Uterus (tissue), 4 donors: ENCODE measurements around the gene ST6GALNAC3. TPM values are rescaled to one million over a fixed set of nuclear protein-coding genes. Genes with fewer than 3 reads are reported as not detected.

Experiments used
- DNase-seq, 2 donors: peaks; one replicate each; pipeline ENCODE4 v3.0.0-alpha.2; 2019 to 2020
- H3K27ac ChIP-seq, 2 donors: fragments of 200-600 bp; sonication (generic); 1 replicate in 1 of 2; 2 replicates in 1 of 2; pipeline ENCODE4 v1.5.1; 2016 to 2018
- H3K27me3 ChIP-seq, 2 donors: fragments of 200-600 bp; sonication (generic); one replicate each; pipeline ENCODE4 v1.5.1; 2018 to 2019; ENCODE audit warnings: control low read depth in 1 of 2
- H3K36me3 ChIP-seq, 2 donors: fragments of 200-600 bp; sonication (generic); one replicate each; pipeline ENCODE4 v1.5.1; 2019; ENCODE audit warnings: control low read depth in 1 of 2
- H3K4me1 ChIP-seq, 2 donors: fragments of 200-600 bp; sonication (generic); one replicate each; pipeline ENCODE4 v1.5.1; 2018 to 2019; ENCODE audit warnings: control low read depth in 1 of 2
- H3K4me3 ChIP-seq, 2 donors: fragments of 200-600 bp; sonication (generic); 1 replicate in 1 of 2; 2 replicates in 1 of 2; pipeline ENCODE4 v1.5.1; 2018 to 2019; ENCODE audit warnings: mild to moderate bottlenecking in 1 of 2
- H3K9me3 ChIP-seq, 2 donors: fragments of 200-600 bp; sonication (generic); one replicate each; pipeline ENCODE4 v1.5.1; 2019; ENCODE audit warnings: control low read depth in 1 of 2
- POLR2A ChIP-seq, 2 donors: fragments of 450-650 bp; IDR thresholded peaks; one replicate each; pipeline ENCODE4 v1.6.1; 2016; ENCODE audit warnings: antibody characterized with exemption in 2 of 2, mild to moderate bottlenecking in 1 of 2, moderate library complexity in 1 of 2
- intact Hi-C: fragments of 100-400 bp; cut with DNase I; formaldehyde crosslinking; loops from one replicate; pipeline ENCODE4 v1.15.1; 2023; ENCODE audit warnings: low total_unique reads
- total RNA-seq, 4 donors: library from RNA; depleted of rRNA in 3 of 4; stranded (reverse); fragments of >200 nt in 3 of 4; gene quantifications; one replicate each; pipeline versions ENCODE4 v1.1.0 to v1.2.4, GENCODE V29; 2014 to 2023
- TF ChIP-seq, protein P1 (sequence below), 4 experiments: fragments of 200-600 bp in 2 of 4; fragments of 450-650 bp in 2 of 4; sonication (generic) in 2 of 4; IDR thresholded peaks; one replicate each; pipeline ENCODE4 v1.5.1; 2016 to 2019; ENCODE audit warnings: antibody characterized with exemption in 4 of 4, mild to moderate bottlenecking in 2 of 4, moderate library complexity in 1 of 4
- donor health status: DM: yes; HTN: yes; CAD: no.

Gene ST6GALNAC3
- total RNA-seq, 4 donors from 2014 or later: 6.7 to 43.4 (median 21.1) TPM

DNA sequence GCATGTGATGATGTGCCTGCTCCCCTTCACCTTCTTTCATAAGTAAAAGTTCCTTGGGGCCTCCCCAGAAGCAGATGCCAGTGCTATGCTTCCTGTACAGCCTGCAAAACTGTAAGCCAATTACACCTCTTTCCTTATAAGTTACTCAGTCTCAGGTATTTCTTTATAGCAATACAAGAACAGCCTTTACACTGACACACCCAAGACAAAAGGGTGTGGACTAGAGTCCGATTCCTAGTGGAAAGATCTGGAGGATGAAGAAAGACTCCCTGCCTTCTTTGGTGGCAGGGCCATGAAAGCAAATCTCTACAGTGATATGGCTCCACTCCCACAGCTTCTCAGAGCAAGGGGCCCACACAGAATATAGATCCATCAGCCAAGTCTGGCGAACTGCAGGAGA lies 583.1 kb downstream of the ST6GALNAC3 start:
- no peak for DNase-seq
- Histone ChIP-seq H3K4me1 (no peaks in the 10 kb centered on the region), H3K4me3 (no peak overlapping the region), H3K36me3 (no peaks in the 10 kb centered on the region), H3K27ac (no peak overlapping the region), H3K9me3 (no peaks in the 10 kb centered on the region), H3K27me3 (no peaks in the 10 kb centered on the region)
- intact Hi-C loops: no loop called here
- TF ChIP-seq POLR2A (IDR thresholded peaks at IDR 0.05): no peak
- TF ChIP-seq, protein P1, sequence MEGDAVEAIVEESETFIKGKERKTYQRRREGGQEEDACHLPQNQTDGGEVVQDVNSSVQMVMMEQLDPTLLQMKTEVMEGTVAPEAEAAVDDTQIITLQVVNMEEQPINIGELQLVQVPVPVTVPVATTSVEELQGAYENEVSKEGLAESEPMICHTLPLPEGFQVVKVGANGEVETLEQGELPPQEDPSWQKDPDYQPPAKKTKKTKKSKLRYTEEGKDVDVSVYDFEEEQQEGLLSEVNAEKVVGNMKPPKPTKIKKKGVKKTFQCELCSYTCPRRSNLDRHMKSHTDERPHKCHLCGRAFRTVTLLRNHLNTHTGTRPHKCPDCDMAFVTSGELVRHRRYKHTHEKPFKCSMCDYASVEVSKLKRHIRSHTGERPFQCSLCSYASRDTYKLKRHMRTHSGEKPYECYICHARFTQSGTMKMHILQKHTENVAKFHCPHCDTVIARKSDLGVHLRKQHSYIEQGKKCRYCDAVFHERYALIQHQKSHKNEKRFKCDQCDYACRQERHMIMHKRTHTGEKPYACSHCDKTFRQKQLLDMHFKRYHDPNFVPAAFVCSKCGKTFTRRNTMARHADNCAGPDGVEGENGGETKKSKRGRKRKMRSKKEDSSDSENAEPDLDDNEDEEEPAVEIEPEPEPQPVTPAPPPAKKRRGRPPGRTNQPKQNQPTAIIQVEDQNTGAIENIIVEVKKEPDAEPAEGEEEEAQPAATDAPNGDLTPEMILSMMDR (IDR thresholded peaks at IDR 0.05): no peak

DNA sequence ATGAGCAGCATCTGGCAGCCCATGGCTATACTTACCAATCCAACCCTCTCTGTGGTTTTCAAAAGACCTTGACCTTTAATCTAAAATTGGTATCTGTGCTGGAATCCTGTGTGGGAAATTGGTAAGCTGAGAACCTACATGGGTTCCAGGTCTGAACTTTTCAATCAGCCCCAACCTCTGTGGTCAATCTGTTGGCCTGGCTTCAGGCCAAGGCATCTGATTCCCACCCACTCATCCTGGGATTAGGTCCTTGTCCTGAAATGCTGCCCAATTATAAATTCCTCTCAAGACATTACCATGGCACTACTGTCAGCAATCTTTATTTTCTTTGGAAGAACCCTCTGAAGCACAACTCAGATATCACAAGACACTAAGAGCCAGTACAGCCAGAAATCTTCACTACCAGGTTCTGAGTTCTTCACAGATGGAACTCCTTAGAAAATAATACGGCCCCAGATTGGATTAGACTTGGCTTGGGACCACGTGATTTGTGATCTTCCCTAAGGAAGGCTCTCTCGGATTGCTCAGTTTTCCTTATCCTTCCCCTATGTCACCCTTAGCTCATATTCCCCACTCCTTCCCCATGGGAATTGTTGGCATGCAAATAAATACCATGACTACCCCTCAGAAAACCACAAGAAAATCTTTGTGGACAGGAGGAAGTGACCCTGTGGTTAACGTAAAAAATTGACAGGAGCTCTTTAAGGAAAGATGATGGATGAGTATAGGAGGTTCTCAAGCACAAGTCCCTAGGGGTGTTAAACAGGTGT lies 584.8 kb downstream of the ST6GALNAC3 start:
- Histone ChIP-seq H3K27me3 (no peaks in the 10 kb centered on the region), H3K4me1 (no peaks in the 10 kb centered on the region), H3K9me3 (no peaks in the 10 kb centered on the region), H3K36me3 (no peaks in the 10 kb centered on the region), H3K27ac (no peak overlapping the region), H3K4me3 (no peak overlapping the region)
- no peak for DNase-seq
- TF ChIP-seq, protein P1 (IDR thresholded peaks at IDR 0.05): no peak
- TF ChIP-seq POLR2A (IDR thresholded peaks at IDR 0.05): no peak
- intact Hi-C loops: no loop called here

DNA sequence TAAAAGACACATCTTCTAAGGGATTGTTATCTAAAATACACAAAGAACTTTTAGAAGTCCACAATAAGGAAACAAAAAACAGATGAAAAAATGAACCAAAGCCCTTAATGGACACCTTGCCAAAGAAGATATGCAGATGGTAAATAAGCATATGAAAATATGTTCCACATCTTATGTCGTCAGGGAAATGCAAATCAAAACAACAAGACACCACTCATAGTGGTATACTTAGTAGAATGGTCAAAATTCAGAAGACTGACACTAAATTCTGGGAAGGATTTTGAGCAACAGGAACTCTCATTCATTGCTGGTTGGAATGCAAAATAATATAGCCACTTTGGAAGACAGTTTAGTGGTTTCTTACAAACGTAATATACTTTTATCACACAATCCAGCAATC lies 587.0 kb downstream of the ST6GALNAC3 start:
- intact Hi-C loops: no loop called here
- Histone ChIP-seq H3K4me1 (no peaks in the 10 kb centered on the region), H3K27me3 (no peaks in the 10 kb centered on the region), H3K36me3 (no peaks in the 10 kb centered on the region), H3K9me3 (no peaks in the 10 kb centered on the region), H3K27ac (no peak overlapping the region), H3K4me3 (no peak overlapping the region)
- no peak for DNase-seq
- TF ChIP-seq, protein P1 (IDR thresholded peaks at IDR 0.05): no peak
- no peak for TF ChIP-seq POLR2A (IDR thresholded peaks at IDR 0.05)

DNA sequence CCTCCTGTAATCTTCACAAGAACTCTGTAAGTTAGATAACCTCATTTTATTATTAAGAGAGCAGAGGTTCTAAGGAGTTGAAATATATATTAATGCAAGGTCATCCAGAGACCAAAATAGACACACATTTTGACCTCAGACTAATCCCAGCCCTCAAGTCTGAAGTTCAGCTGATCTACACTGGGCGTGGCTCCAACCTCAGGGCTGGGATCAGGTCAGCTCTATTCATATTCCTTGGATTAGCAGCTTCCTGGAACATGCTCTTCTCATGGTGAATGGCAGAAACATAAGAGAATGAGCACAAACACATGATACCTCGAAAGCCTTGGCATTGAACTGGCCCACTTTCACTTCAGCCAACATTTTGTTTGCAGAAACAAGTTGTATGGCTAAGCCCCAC lies 592.0 kb downstream of the ST6GALNAC3 start:
- Histone ChIP-seq H3K27me3 (no peaks in the 10 kb centered on the region), H3K4me1 (no peaks in the 10 kb centered on the region), H3K9me3 (no peaks in the 10 kb centered on the region), H3K27ac (no peak overlapping the region), H3K36me3 (no peaks in the 10 kb centered on the region), H3K4me3 (no peak overlapping the region)
- intact Hi-C loops: no loop called here
- no peak for TF ChIP-seq POLR2A (IDR thresholded peaks at IDR 0.05)
- TF ChIP-seq, protein P1 (IDR thresholded peaks at IDR 0.05): no peak
- no peak for DNase-seq

DNA sequence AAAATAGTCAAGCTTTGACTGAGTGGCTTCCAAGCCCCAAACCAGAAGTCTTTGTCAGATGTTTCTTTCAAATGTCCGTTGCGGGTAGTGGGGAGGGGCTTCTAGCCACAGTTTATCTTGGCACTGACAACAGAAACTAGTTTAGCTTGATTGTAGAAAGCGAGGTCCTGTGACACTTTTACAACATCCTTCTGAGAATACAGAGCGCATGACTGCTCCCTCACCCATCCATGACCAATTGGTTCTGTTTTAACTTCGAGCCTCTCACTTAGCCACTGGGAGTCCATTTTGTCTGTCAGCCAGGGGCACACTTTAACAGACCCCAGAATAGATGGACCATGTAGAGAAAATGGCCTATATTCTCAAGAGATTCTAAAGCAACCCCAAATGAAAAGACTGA lies 593.5 kb downstream of the ST6GALNAC3 start:
- H3K4me1 ChIP-seq: no peaks in the 10 kb centered on the region
- no peak overlapping the region for H3K27ac ChIP-seq
- DNase-seq: no peak
- H3K4me3 ChIP-seq: no peak overlapping the region
- H3K36me3 ChIP-seq: no peaks in the 10 kb centered on the region
- no peak for TF ChIP-seq POLR2A (IDR thresholded peaks at IDR 0.05)
- TF ChIP-seq, protein P1 (IDR thresholded peaks at IDR 0.05): no peak
- no peaks in the 10 kb centered on the region for H3K9me3 ChIP-seq
- no peaks in the 10 kb centered on the region for H3K27me3 ChIP-seq
- intact Hi-C loops: no loop called here
